ENCODE data around the gene CDIP1.

GRCh38 chr16:4510131-4510530 lies 28.4 kb downstream of the CDIP1 start:
- TF ChIP-seq, protein P1, sequence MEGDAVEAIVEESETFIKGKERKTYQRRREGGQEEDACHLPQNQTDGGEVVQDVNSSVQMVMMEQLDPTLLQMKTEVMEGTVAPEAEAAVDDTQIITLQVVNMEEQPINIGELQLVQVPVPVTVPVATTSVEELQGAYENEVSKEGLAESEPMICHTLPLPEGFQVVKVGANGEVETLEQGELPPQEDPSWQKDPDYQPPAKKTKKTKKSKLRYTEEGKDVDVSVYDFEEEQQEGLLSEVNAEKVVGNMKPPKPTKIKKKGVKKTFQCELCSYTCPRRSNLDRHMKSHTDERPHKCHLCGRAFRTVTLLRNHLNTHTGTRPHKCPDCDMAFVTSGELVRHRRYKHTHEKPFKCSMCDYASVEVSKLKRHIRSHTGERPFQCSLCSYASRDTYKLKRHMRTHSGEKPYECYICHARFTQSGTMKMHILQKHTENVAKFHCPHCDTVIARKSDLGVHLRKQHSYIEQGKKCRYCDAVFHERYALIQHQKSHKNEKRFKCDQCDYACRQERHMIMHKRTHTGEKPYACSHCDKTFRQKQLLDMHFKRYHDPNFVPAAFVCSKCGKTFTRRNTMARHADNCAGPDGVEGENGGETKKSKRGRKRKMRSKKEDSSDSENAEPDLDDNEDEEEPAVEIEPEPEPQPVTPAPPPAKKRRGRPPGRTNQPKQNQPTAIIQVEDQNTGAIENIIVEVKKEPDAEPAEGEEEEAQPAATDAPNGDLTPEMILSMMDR (IDR thresholded peaks at IDR 0.05 in 4 of 5, conservative IDR thresholded peaks at IDR 0.05 in 1 of 5), result no peak
- TF ChIP-seq POLR2A (IDR thresholded peaks at IDR 0.05), result no peak
